Measurements from ENCODE around the gene RBKS. TPM values are rescaled to one million over a fixed set of nuclear protein-coding genes. Genes with fewer than 3 reads are reported as not detected.

Gene RBKS
- total and polyA plus RNA-seq, 2 of the 13 experiments (the other 11 are each of a cell fraction or from before 2014, with no cell fraction given), result 7.7 to 8.3 TPM

DNA sequence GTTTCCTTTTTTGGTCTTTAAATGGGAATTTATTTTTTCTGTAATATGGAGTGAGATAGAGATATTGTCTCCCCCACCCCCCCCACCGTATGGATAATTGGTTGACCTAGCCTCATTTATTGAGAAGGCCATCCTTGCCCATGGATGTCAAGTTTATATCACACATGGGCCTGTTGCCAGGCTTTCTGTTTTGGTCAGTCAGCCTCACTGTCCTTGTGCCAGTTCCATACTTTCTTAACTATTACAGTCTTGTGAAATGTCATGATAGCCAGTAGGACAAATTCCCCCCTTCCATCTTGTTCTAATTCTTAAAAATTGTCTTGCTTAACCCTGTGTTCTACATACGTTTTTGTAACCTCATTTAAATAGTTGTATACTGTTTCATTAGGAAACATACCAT lies 12.8 kb upstream of the RBKS start:
- no peak overlapping the region for H3K4me2 ChIP-seq (ENCODE audit: low read depth, low read length)
- CTCF ChIA-PET (ENCODE audit: low intra/inter-chr PET ratio, low total read pairs), result no interaction called here
- TF ChIP-seq, protein P1, sequence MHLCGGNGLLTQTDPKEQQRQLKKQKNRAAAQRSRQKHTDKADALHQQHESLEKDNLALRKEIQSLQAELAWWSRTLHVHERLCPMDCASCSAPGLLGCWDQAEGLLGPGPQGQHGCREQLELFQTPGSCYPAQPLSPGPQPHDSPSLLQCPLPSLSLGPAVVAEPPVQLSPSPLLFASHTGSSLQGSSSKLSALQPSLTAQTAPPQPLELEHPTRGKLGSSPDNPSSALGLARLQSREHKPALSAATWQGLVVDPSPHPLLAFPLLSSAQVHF (CRISPR knock-in tag; IDR thresholded peaks at IDR 0.05), result no peak
- TF ChIP-seq DMAP1 (CRISPR knock-in tag; IDR thresholded peaks at IDR 0.05) (no peak), CHD2 (IDR thresholded peaks at IDR 0.05; ENCODE audit: low read depth, low read length) (no peak), RBFOX2 (IDR thresholded peaks at IDR 0.05; ENCODE audit: low read depth, low read length) (no peak), SP4 (CRISPR knock-in tag; IDR thresholded peaks at IDR 0.05) (no peak), SAFB2 (CRISPR knock-in tag; IDR thresholded peaks at IDR 0.05; ENCODE audit: borderline replicate concordance, low read depth) (no peak), ZBTB38 (CRISPR knock-in tag; IDR thresholded peaks at IDR 0.05) (no peak), ZNF720 (CRISPR knock-in tag; IDR thresholded peaks at IDR 0.05) (no peak), SIX4 (CRISPR knock-in tag; IDR thresholded peaks at IDR 0.05) (no peak), RBM22 (optimal IDR thresholded peaks at IDR 0.05; ENCODE audit: low read length) (no peak)
- TF ChIP-seq, protein P2, sequence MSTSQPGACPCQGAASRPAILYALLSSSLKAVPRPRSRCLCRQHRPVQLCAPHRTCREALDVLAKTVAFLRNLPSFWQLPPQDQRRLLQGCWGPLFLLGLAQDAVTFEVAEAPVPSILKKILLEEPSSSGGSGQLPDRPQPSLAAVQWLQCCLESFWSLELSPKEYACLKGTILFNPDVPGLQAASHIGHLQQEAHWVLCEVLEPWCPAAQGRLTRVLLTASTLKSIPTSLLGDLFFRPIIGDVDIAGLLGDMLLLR (CRISPR knock-in tag; IDR thresholded peaks at IDR 0.05), result no peak
- TF ChIP-seq, protein P3, sequence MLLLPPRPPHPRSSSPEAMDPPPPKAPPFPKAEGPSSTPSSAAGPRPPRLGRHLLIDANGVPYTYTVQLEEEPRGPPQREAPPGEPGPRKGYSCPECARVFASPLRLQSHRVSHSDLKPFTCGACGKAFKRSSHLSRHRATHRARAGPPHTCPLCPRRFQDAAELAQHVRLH (CRISPR knock-in tag; IDR thresholded peaks at IDR 0.05; ENCODE audit: borderline replicate concordance, low read depth), result no peak
- no peak overlapping the region for H2AFZ ChIP-seq (ENCODE audit: low read length)
- FAIRE-seq, result no peak
- no peaks in the 10 kb centered on the region for H3K9me3 ChIP-seq (ENCODE audit: low read length)
- no peaks in the 10 kb centered on the region for H3K27me3 ChIP-seq (ENCODE audit: control insufficient read depth in 1 of 2, insufficient read depth in 2 of 2, low read length in 2 of 2)
- no peak overlapping the region for H3K27ac ChIP-seq (ENCODE audit: extremely low read length, insufficient read depth, low read length)
- POLR2A ChIA-PET, result no interaction called here
- peaks cover 4% of the 10 kb centered on the region for H3K79me2 ChIP-seq (ENCODE audit: insufficient read depth, low read length)
- 86% methylated on average over 2 of the region's 2 CpGs for WGBS (ENCODE audit: low lambda C conversion rate)
- no peak overlapping the region for H3K9ac ChIP-seq (ENCODE audit: insufficient read depth, low read depth, low read length)
- no TSS peak for BruUV-seq (replicated peaks)
- no peak for ATAC-seq
- H3K36me3 ChIP-seq (replicated peaks in 1 of 2; ENCODE audit: control insufficient read depth in 1 of 2, insufficient read depth in 2 of 2, low read length in 2 of 2), result peaks cover 3 to 22% of the 10 kb centered on the region in 2 experiments; a peak in 4 of 5 replicates
- H4K20me1 ChIP-seq (ENCODE audit: insufficient read depth, low read length), result no peaks in the 10 kb centered on the region
- DNase-seq (ENCODE audit: low spot score), result no peak
- in situ Hi-C loops (cut with HindIII; ENCODE audit: extremely low pct_ligation_motif_present, low pct_unique_long_range_greater_than_20kb) (no loop called here), intact Hi-C loops (cut with micrococcal nuclease; ENCODE audit: unreplicated experiment) (no loop called here)
- no peak overlapping the region for H3K4me3 ChIP-seq (replicated peaks in 1 of 3; ENCODE audit: insufficient read depth in 1 of 3, low read depth in 2 of 3, low read length in 3 of 3)
- H3K4me1 ChIP-seq (ENCODE audit: insufficient read depth, low read length), result no peaks in the 10 kb centered on the region

All from HepG2 (cell line).